Transverse colon (tissue), 4 donors: ENCODE data around the gene FBN3. TPM values are rescaled to one million over a fixed set of nuclear protein-coding genes. Genes with fewer than 3 reads are reported as not detected.

Source experiments
- DNase-seq: peaks from one replicate; pipeline ENCODE4 v3.0.0-alpha.2; 2019
- H3K27ac ChIP-seq, 4 donors: fragments of 200-600 bp; sonication (generic); 2 replicates each; pipeline ENCODE4 v1.5.1; 2016 to 2018; ENCODE audit warnings: inconsistent platforms in 4 of 4
- H3K27me3 ChIP-seq: fragments of 200-600 bp; sonication (generic); 2 replicates; pipeline ENCODE4 v1.5.1; 2017; ENCODE audit warnings: inconsistent platforms
- H3K36me3 ChIP-seq, 4 donors: fragments of 200-600 bp; sonication (generic); 2 replicates each; pipeline ENCODE4 v1.5.1; 2017 to 2019; ENCODE audit warnings: inconsistent platforms in 4 of 4
- H3K4me1 ChIP-seq, 4 donors: fragments of 200-600 bp; sonication (generic); 2 replicates each; pipeline ENCODE4 v1.5.1; 2017 to 2020; ENCODE audit warnings: inconsistent platforms in 4 of 4
- H3K4me3 ChIP-seq, 4 donors: fragments of 200-600 bp; sonication (generic); 1 replicate in 1 of 4; 2 replicates in 3 of 4; pipeline versions ENCODE4 v1.5.1 to v1.6.1; 2017 to 2019; ENCODE audit warnings: inconsistent platforms in 4 of 4
- H3K9me3 ChIP-seq, 2 donors: fragments of 200-600 bp; sonication (generic); 2 replicates each; pipeline ENCODE4 v1.5.1; 2017 to 2019; ENCODE audit warnings: inconsistent platforms in 2 of 2
- CTCF ChIP-seq, 5 experiments: fragments of 200-600 bp in 3 of 5; fragments of 450-650 bp in 2 of 5; sonication (generic) in 3 of 5; IDR thresholded peaks; 1 replicate in 2 of 5; 2 replicates in 3 of 5; pipeline ENCODE4 v1.5.1; 2016 to 2017; ENCODE audit warnings: antibody characterized with exemption in 5 of 5, inconsistent platforms in 3 of 5, mild to moderate bottlenecking in 2 of 5, moderate library complexity in 1 of 5
- EP300 ChIP-seq: sonication (generic); formaldehyde crosslinking; IDR thresholded peaks from one replicate; pipeline ENCODE4 v1.6.1; 2017; ENCODE audit warnings: antibody characterized with exemption, low read depth
- POLR2A ChIP-seq: fragments of 450-650 bp; IDR thresholded peaks from one replicate; pipeline ENCODE4 v1.6.1; 2016; ENCODE audit warnings: antibody characterized with exemption, mild to moderate bottlenecking, moderate library complexity
- POLR2AphosphoS5 ChIP-seq, 3 donors: sonication (generic); formaldehyde crosslinking; IDR thresholded peaks; one replicate each; pipeline ENCODE4 v1.6.1; 2016; ENCODE audit warnings: antibody characterized with exemption in 3 of 3
- WGBS, 2 donors: methylation state at CpG; one replicate each; pipeline ENCODE4 v1.1.5; 2018; ENCODE audit warnings: low coverage in 1 of 2; 5-methylcytosine and 5-hydroxymethylcytosine counted together
- in situ Hi-C, 4 donors: fragments of 200-750 bp; cut with MboI; loops; one replicate each; pipeline versions ENCODE4 v1.15.0 to v1.15.1; 2017; ENCODE audit warnings: low sequenced_read_pairs in 3 of 4, low pct_ligation_motif_present in 1 of 4, low pct_unique_long_range_greater_than_20kb in 1 of 4
- intact Hi-C: fragments of 100-400 bp; cut with DNase I; formaldehyde crosslinking; loops from one replicate; pipeline ENCODE4 v1.15.1; 2023; ENCODE audit warnings: low total_unique reads
- total RNA-seq, 4 donors: library from RNA; depleted of rRNA; stranded (reverse); fragments of >200 nt; gene quantifications; one replicate each; pipeline ENCODE4 v1.1.0, GENCODE V29; 2016

FBN3 gene
- total RNA-seq, 4 donors from 2014 or later: not detected

GRCh38 chr19:8142513-8142900 is 6.9 kb downstream of the FBN3 start:
- no peak overlapping the region for H3K27ac ChIP-seq
- no peaks in the 10 kb centered on the region for H3K9me3 ChIP-seq
- 72% methylated on average over 6 of the region's 6 CpGs; no CpG with 5 or more reads in 1 of the 2 donors for WGBS, 2 donors
- TF ChIP-seq POLR2A (no peak), POLR2AphosphoS5 (IDR thresholded peaks at IDR 0.05) (no peak), EP300 (no peak)
- peaks cover 26% of the 10 kb centered on the region for H3K27me3 ChIP-seq
- DNase-seq: no peak
- in situ Hi-C loops (no loop called here), intact Hi-C loops (no loop called here)
- H3K4me3 ChIP-seq: no peak overlapping the region
- H3K4me1 ChIP-seq: no peaks in the 10 kb centered on the region
- no peaks in the 10 kb centered on the region for H3K36me3 ChIP-seq

DNA sequence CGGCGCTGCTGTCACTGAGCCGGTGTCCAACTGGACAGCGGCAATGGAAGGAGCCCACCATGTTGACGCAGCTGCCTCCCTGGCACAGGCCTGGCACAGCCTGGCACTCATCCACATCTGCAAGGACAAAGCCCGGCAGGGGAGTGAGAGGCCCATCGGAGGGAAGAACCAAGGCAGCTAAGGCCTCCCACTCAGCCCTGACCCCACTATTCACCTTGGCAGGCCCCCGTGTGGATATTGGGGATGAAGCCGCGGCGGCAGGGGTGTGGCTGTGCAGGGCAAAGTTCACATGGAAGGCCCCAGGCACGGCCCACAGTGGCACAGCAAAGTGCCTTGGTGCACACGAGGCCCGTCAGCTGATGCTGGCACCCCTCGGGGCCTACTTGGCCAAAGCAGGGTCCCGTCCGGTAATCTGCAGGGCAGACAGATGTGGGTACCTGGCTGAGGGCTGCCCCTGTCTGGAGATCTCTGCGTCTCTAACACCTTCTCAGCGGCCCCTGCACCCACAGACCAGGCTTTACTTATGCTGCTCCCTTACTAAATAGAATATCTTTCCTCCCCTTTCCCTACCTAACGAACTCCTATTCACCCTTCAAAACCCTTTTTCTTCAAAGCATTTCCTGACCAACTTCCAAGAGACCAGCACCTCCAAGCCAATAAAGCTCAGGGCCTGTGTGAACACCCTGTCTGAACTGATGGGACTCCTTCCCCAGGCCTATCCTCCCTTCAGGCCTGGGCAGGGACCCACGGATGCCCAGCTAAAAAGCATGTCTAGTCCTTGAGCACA is 7.5 kb downstream of the FBN3 start:
- Histone ChIP-seq H3K4me1 (no peaks in the 10 kb centered on the region), H3K9me3 (no peaks in the 10 kb centered on the region), H3K27ac (no peak overlapping the region), H3K4me3 (no peak overlapping the region), H3K27me3 (peaks cover 20% of the 10 kb centered on the region), H3K36me3 (no peaks in the 10 kb centered on the region)
- no peak for TF ChIP-seq EP300
- TF ChIP-seq POLR2A: no peak
- no peak for TF ChIP-seq POLR2AphosphoS5 (IDR thresholded peaks at IDR 0.05)
- TF ChIP-seq CTCF (IDR thresholded peaks at IDR 0.05): no peak
- in situ Hi-C loops (no loop called here), intact Hi-C loops (no loop called here)
- no peak for DNase-seq
- WGBS, 2 donors: 80 to 96% methylated on average over 4 to 21 of the region's 21 CpGs

GRCh38 chr19:8138201-8138600 is 11.2 kb downstream of the FBN3 start:
- H3K36me3 ChIP-seq: no peaks in the 10 kb centered on the region
- in situ Hi-C loops: no loop called here
- TF ChIP-seq POLR2AphosphoS5 (IDR thresholded peaks at IDR 0.05) (no peak), CTCF (IDR thresholded peaks at IDR 0.05) (no peak), POLR2A (no peak), EP300 (no peak)

DNA sequence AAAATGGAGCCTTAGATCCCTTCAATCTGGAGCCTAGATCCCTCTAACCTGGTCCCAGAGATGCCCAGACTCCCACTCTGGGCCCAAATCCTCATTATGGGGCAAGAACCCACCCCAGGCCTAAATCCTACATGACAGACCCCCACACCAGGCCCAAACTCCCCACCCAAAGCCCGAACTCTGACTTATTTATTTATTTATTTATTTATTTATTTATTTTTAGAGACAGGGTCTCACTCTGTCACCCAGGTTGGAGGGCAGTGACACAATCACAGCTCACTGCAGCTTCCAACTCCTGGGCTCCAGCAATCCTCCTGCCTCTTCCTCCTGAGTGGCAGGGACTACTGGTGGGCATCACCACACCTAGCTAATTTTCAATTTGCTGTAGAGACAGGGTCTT is 12.0 kb downstream of the FBN3 start:
- no peak overlapping the region for H3K27ac ChIP-seq
- intact Hi-C loops: no loop called here
- no peak for DNase-seq
- no peaks in the 10 kb centered on the region for H3K4me1 ChIP-seq
- TF ChIP-seq POLR2AphosphoS5 (IDR thresholded peaks at IDR 0.05) (no peak), CTCF (IDR thresholded peaks at IDR 0.05) (no peak), POLR2A (no peak), EP300 (no peak)
- H3K9me3 ChIP-seq: no peaks in the 10 kb centered on the region
- no peak overlapping the region for H3K4me3 ChIP-seq
- no peaks in the 10 kb centered on the region for H3K27me3 ChIP-seq
- 91 to 100% methylated on average over 1 of the region's 1 CpG for WGBS, 2 donors
- no peaks in the 10 kb centered on the region for H3K36me3 ChIP-seq
- in situ Hi-C loops: no loop called here

More at GRCh38 chr19:8138201-8138600, 11.2 kb downstream of the FBN3 start:
- no peak overlapping the region for H3K27ac ChIP-seq
- H3K9me3 ChIP-seq: no peaks in the 10 kb centered on the region
- no peak overlapping the region for H3K4me3 ChIP-seq
- H3K27me3 ChIP-seq: no peaks in the 10 kb centered on the region
- no peaks in the 10 kb centered on the region for H3K4me1 ChIP-seq
- no peak for DNase-seq
- 90% methylated on average over 2 of the region's 17 CpGs; no CpG with 5 or more reads in 1 of the 2 donors for WGBS, 2 donors
- intact Hi-C loops: no loop called here
